GM12878 (cell line): ENCODE measurements around the gene RPS6KA3. TPM values are rescaled to one million over a fixed set of nuclear protein-coding genes. Genes with fewer than 3 reads are reported as not detected.

Experiments used
- ATF7 ChIP-seq: fragments of 450-650 bp; IDR thresholded peaks from 2 replicates; pipeline ENCODE4 v1.6.1; 2016; ENCODE audit warnings: low read depth, mild to moderate bottlenecking
- EZH2 ChIP-seq: IDR thresholded peaks from 2 replicates; pipeline ENCODE4 v1.6.1; 2012; ENCODE audit warnings: low read depth, mild to moderate bottlenecking, control low read depth, inconsistent platforms, low read length, borderline replicate concordance; ENCODE audit not compliant: control insufficient read depth
- HCFC1 ChIP-seq: fragments of 150-350 bp; IDR thresholded peaks from 2 replicates; pipeline ENCODE4 v1.6.1; 2014; ENCODE audit warnings: low read length
- IKZF2 ChIP-seq, 2 experiments: fragments of 450-650 bp; IDR thresholded peaks; 2 replicates each; pipeline ENCODE4 v1.6.1; 2017; ENCODE audit warnings: mild to moderate bottlenecking in 2 of 2, moderate library complexity in 2 of 2
- JUNB ChIP-seq: IDR thresholded peaks from 2 replicates; pipeline ENCODE4 v1.6.1; 2016; ENCODE audit warnings: antibody characterized with exemption, mild to moderate bottlenecking
- JUND ChIP-seq: IDR thresholded peaks from 2 replicates; pipeline ENCODE4 v1.6.1; 2012; ENCODE audit warnings: low read depth, mild to moderate bottlenecking, low read length, improper control_type of control experiment, moderate library complexity
- MYB ChIP-seq: fragments of 150-350 bp; IDR thresholded peaks from 2 replicates; pipeline ENCODE4 v1.6.1; 2014; ENCODE audit warnings: mild to moderate bottlenecking, low read depth, low read length, borderline replicate concordance
- NFYB ChIP-seq: IDR thresholded peaks from 2 replicates; pipeline ENCODE4 v1.6.1; 2011; ENCODE audit warnings: low read depth, mild to moderate bottlenecking, low read length, improper control_type of control experiment, moderate library complexity; ENCODE audit not compliant: insufficient read depth
- NR2F1 ChIP-seq: fragments of 450-650 bp; conservative IDR thresholded peaks from 2 replicates; pipeline ENCODE4 v1.6.1; 2017; ENCODE audit warnings: mild to moderate bottlenecking
- PAX5 ChIP-seq: IDR thresholded peaks from 2 replicates; pipeline ENCODE4 v1.6.1; 2011; ENCODE audit warnings: low read depth, low read length, borderline replicate concordance
- SMARCA5 ChIP-seq: fragments of 450-650 bp; IDR thresholded peaks from 2 replicates; pipeline ENCODE4 v1.6.1; 2017; ENCODE audit warnings: mild to moderate bottlenecking
- SP1 ChIP-seq: IDR thresholded peaks from one replicate; pipeline ENCODE4 v1.6.1; 2011; ENCODE audit warnings: low read depth, low read length
- SPI1 ChIP-seq: IDR thresholded peaks from 2 replicates; pipeline ENCODE4 v1.6.1; 2011; ENCODE audit warnings: low read depth, mild to moderate bottlenecking, low read length, moderate library complexity, borderline replicate concordance; ENCODE audit not compliant: insufficient read depth
- SREBF2 ChIP-seq: IDR thresholded peaks from 2 replicates; pipeline ENCODE4 v1.6.1; 2012; ENCODE audit warnings: mild to moderate bottlenecking, low read length
- polyA plus RNA-seq, 11 experiments: library from polyadenylated mRNA; depleted of rRNA in 4 of 11; unstranded in 6 of 11; stranded (reverse) in 5 of 11; fragments of >200 nt; fragmentation: Nextera tagmentation in 4 of 11; fragmentation: Illumina TruSeq in 1 of 11; extraction: Ambion mirVana in 4 of 11; extraction: Trizol in 1 of 11; gene quantifications; 1 replicate in 1 of 11; 2 replicates in 10 of 11; pipeline versions ENCODE4 v1.2.1 to v1.2.3, GENCODE V29; 2011 to 2016; ENCODE audit warnings: inconsistent platforms in 2 of 11, missing spikeins in 2 of 11, low read depth in 1 of 11
- total RNA-seq, 4 experiments: library from RNA; depleted of rRNA in 3 of 4; stranded (reverse); fragments of >200 nt in 3 of 4; fragmentation: Illumina TruSeq in 1 of 4; extraction: Trizol in 1 of 4; gene quantifications; 2 replicates each; pipeline versions ENCODE4 v1.2.1 to v1.2.3, GENCODE V29; 2013 to 2021
- TF ChIP-seq, protein P1 (sequence below): IDR thresholded peaks from 2 replicates; pipeline ENCODE4 v1.6.1; 2012; ENCODE audit warnings: improper control_type of control experiment, low read depth, low read length; ENCODE audit not compliant: insufficient replicate concordance
- TF ChIP-seq, protein P2 (sequence below): fragments of 450-650 bp; IDR thresholded peaks from 2 replicates; pipeline ENCODE4 v1.6.1; 2018; ENCODE audit warnings: mild to moderate bottlenecking, low read depth, moderate library complexity; ENCODE audit not compliant: partially characterized antibody
- TF ChIP-seq, protein P3 (sequence below): IDR thresholded peaks from 2 replicates; pipeline ENCODE4 v1.6.1; 2011; ENCODE audit warnings: low read depth, low read length, improper control_type of control experiment, borderline replicate concordance
- TF ChIP-seq, protein P4 (sequence below): IDR thresholded peaks from 2 replicates; pipeline ENCODE4 v1.6.1; 2012; ENCODE audit warnings: low read length, inconsistent platforms
- TF ChIP-seq, protein P5 (sequence below): fragments of 450-650 bp; IDR thresholded peaks from 2 replicates; pipeline ENCODE4 v1.6.1; 2017; ENCODE audit warnings: mild to moderate bottlenecking, low read depth, inconsistent platforms; ENCODE audit not compliant: poor library complexity, severe bottlenecking

The RPS6KA3 gene
- total and polyA plus RNA-seq, 10 of the 15 experiments (the other 5 are each of a cell fraction or from before 2014, with no cell fraction given): 2.8 to 35.6 (median 15.8) TPM

DNA sequence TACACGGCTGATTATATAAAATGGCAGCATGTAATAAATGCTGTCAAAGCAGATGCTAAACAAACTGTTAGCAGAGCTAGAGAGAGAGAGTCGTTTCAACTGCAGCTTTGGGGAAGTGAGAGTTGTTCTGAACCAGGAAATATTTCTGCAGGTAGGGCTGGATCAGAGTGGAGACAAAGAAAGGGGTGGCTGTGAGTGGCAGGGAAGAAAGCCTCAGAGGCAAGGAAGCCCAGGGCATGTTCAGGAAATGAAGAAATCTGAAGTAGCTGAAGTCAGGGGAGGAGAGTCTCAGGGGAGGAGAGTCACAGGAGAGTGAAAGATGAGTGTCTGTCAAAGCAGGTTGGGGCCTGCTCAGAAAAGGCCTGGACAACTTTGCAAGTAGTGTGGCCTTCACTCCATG lies 48.4 kb upstream of the RPS6KA3 start (continued):
- TF ChIP-seq, protein P1, sequence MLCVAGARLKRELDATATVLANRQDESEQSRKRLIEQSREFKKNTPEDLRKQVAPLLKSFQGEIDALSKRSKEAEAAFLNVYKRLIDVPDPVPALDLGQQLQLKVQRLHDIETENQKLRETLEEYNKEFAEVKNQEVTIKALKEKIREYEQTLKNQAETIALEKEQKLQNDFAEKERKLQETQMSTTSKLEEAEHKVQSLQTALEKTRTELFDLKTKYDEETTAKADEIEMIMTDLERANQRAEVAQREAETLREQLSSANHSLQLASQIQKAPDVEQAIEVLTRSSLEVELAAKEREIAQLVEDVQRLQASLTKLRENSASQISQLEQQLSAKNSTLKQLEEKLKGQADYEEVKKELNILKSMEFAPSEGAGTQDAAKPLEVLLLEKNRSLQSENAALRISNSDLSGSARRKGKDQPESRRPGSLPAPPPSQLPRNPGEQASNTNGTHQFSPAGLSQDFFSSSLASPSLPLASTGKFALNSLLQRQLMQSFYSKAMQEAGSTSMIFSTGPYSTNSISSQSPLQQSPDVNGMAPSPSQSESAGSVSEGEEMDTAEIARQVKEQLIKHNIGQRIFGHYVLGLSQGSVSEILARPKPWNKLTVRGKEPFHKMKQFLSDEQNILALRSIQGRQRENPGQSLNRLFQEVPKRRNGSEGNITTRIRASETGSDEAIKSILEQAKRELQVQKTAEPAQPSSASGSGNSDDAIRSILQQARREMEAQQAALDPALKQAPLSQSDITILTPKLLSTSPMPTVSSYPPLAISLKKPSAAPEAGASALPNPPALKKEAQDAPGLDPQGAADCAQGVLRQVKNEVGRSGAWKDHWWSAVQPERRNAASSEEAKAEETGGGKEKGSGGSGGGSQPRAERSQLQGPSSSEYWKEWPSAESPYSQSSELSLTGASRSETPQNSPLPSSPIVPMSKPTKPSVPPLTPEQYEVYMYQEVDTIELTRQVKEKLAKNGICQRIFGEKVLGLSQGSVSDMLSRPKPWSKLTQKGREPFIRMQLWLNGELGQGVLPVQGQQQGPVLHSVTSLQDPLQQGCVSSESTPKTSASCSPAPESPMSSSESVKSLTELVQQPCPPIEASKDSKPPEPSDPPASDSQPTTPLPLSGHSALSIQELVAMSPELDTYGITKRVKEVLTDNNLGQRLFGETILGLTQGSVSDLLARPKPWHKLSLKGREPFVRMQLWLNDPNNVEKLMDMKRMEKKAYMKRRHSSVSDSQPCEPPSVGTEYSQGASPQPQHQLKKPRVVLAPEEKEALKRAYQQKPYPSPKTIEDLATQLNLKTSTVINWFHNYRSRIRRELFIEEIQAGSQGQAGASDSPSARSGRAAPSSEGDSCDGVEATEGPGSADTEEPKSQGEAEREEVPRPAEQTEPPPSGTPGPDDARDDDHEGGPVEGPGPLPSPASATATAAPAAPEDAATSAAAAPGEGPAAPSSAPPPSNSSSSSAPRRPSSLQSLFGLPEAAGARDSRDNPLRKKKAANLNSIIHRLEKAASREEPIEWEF: no peak
- TF ChIP-seq IKZF2 (IDR thresholded peaks at IDR 0.05): peak; percentile 39 to 47; a peak in 3 of 4 replicates
- TF ChIP-seq MYB: no peak
- TF ChIP-seq, protein P2, sequence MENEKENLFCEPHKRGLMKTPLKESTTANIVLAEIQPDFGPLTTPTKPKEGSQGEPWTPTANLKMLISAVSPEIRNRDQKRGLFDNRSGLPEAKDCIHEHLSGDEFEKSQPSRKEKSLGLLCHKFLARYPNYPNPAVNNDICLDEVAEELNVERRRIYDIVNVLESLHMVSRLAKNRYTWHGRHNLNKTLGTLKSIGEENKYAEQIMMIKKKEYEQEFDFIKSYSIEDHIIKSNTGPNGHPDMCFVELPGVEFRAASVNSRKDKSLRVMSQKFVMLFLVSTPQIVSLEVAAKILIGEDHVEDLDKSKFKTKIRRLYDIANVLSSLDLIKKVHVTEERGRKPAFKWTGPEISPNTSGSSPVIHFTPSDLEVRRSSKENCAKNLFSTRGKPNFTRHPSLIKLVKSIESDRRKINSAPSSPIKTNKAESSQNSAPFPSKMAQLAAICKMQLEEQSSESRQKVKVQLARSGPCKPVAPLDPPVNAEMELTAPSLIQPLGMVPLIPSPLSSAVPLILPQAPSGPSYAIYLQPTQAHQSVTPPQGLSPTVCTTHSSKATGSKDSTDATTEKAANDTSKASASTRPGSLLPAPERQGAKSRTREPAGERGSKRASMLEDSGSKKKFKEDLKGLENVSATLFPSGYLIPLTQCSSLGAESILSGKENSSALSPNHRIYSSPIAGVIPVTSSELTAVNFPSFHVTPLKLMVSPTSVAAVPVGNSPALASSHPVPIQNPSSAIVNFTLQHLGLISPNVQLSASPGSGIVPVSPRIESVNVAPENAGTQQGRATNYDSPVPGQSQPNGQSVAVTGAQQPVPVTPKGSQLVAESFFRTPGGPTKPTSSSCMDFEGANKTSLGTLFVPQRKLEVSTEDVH: no peak
- TF ChIP-seq NFYB: no peak
- TF ChIP-seq HCFC1: no peak
- TF ChIP-seq, protein P3, sequence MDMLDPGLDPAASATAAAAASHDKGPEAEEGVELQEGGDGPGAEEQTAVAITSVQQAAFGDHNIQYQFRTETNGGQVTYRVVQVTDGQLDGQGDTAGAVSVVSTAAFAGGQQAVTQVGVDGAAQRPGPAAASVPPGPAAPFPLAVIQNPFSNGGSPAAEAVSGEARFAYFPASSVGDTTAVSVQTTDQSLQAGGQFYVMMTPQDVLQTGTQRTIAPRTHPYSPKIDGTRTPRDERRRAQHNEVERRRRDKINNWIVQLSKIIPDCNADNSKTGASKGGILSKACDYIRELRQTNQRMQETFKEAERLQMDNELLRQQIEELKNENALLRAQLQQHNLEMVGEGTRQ: no peak
- TF ChIP-seq JUNB: no peak
- TF ChIP-seq JUND: no peak
- no peak for TF ChIP-seq NR2F1
- TF ChIP-seq, protein P4, sequence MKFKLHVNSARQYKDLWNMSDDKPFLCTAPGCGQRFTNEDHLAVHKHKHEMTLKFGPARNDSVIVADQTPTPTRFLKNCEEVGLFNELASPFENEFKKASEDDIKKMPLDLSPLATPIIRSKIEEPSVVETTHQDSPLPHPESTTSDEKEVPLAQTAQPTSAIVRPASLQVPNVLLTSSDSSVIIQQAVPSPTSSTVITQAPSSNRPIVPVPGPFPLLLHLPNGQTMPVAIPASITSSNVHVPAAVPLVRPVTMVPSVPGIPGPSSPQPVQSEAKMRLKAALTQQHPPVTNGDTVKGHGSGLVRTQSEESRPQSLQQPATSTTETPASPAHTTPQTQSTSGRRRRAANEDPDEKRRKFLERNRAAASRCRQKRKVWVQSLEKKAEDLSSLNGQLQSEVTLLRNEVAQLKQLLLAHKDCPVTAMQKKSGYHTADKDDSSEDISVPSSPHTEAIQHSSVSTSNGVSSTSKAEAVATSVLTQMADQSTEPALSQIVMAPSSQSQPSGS: no peak
- no peak for TF ChIP-seq PAX5
- no peak for TF ChIP-seq SMARCA5
- TF ChIP-seq SP1: no peak
- TF ChIP-seq, protein P5, sequence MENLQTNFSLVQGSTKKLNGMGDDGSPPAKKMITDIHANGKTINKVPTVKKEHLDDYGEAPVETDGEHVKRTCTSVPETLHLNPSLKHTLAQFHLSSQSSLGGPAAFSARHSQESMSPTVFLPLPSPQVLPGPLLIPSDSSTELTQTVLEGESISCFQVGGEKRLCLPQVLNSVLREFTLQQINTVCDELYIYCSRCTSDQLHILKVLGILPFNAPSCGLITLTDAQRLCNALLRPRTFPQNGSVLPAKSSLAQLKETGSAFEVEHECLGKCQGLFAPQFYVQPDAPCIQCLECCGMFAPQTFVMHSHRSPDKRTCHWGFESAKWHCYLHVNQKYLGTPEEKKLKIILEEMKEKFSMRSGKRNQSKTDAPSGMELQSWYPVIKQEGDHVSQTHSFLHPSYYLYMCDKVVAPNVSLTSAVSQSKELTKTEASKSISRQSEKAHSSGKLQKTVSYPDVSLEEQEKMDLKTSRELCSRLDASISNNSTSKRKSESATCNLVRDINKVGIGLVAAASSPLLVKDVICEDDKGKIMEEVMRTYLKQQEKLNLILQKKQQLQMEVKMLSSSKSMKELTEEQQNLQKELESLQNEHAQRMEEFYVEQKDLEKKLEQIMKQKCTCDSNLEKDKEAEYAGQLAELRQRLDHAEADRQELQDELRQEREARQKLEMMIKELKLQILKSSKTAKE: no peak
- peak; percentile 88; the same call in 1 of the 2 replicates for TF ChIP-seq SPI1
- no peak for TF ChIP-seq SREBF2
- TF ChIP-seq EZH2: no peak
- no peak for TF ChIP-seq ATF7
